HAP-1 (cell line): ENCODE results near the gene BTN1A1.
"Not testable (repeated sequence)": the region's sequence is repeated elsewhere in the genome, so short reads cannot be mapped to it uniquely, and the experiment has no call there.

ENCODE experiments used
- DNase-seq, 2 experiments: peaks; one replicate each; pipeline ENCODE4 v3.0.0-alpha.2; 2016 to 2020; ENCODE audit warnings: low spot score in 2 of 2
- H3K27me3 ChIP-seq: fragments of 250-450 bp; sonication (Bioruptor Pico); 2 replicates; pipeline ENCODE4 v1.5.1; 2020; ENCODE audit warnings: low read depth, mild to moderate bottlenecking, moderate library complexity
- H3K36me3 ChIP-seq: fragments of 250-450 bp; sonication (Bioruptor Pico); replicated peaks from 2 replicates; pipeline ENCODE4 v1.5.1; 2020; ENCODE audit warnings: mild to moderate bottlenecking
- H3K4me1 ChIP-seq: fragments of 250-450 bp; sonication (Bioruptor Pico); 2 replicates; pipeline ENCODE4 v1.5.1; 2020; ENCODE audit warnings: mild to moderate bottlenecking
- H3K4me3 ChIP-seq: fragments of 250-450 bp; sonication (Bioruptor Pico); 2 replicates; pipeline ENCODE4 v1.5.1; 2020; ENCODE audit warnings: mild to moderate bottlenecking, moderate library complexity
- H3K9me3 ChIP-seq: fragments of 250-450 bp; sonication (Bioruptor Pico); 2 replicates; pipeline ENCODE4 v1.5.1; 2020; ENCODE audit warnings: mild to moderate bottlenecking, moderate library complexity
- in situ Hi-C: fragments of 300-500 bp; cut with MboI; formaldehyde crosslinking; loops from 3 replicates; pipeline ENCODE4 v1.14.3; 2020; ENCODE audit warnings: low sequenced_read_pairs, inconsistent platforms, mixed read lengths

The BTN1A1 gene, protein sequence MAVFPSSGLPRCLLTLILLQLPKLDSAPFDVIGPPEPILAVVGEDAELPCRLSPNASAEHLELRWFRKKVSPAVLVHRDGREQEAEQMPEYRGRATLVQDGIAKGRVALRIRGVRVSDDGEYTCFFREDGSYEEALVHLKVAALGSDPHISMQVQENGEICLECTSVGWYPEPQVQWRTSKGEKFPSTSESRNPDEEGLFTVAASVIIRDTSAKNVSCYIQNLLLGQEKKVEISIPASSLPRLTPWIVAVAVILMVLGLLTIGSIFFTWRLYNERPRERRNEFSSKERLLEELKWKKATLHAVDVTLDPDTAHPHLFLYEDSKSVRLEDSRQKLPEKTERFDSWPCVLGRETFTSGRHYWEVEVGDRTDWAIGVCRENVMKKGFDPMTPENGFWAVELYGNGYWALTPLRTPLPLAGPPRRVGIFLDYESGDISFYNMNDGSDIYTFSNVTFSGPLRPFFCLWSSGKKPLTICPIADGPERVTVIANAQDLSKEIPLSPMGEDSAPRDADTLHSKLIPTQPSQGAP

DNA sequence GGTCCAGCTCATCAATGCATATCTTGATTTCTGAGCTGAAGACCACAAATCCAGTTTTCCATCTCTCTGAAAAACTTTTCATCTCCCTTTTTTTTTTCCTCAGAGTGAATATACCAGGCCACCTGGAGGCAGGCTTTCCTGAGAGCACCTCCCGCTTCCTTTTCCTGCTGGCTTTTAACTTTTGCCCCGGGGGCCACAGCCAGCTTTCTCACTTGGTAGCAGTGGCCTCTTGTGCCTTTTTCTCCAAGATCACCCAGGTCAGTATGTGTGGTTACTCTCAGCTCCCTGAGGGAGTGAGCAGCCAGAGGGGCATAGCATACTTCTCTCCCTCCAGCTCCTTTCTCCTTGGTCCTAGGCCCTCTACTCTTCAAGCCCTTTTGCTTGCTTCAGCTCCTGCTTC lies at the start of gene BTN1A1:
BTN1A1 (plus strand) TSS at position 202 of the 400 bp plus-strand sequence. CDS start 984 bp downstream, outside the sequence.
- DNase-seq, result no peak
- in situ Hi-C loops, result no loop called here
- Histone ChIP-seq H3K4me1 (no peaks in the 10 kb centered on the region), H3K27me3 (no peaks in the 10 kb centered on the region), H3K4me3 (no peak within 1 kb of the TSS), H3K9me3 (no peaks in the 10 kb centered on the region), H3K36me3 (no peaks in the 10 kb centered on the region)

DNA sequence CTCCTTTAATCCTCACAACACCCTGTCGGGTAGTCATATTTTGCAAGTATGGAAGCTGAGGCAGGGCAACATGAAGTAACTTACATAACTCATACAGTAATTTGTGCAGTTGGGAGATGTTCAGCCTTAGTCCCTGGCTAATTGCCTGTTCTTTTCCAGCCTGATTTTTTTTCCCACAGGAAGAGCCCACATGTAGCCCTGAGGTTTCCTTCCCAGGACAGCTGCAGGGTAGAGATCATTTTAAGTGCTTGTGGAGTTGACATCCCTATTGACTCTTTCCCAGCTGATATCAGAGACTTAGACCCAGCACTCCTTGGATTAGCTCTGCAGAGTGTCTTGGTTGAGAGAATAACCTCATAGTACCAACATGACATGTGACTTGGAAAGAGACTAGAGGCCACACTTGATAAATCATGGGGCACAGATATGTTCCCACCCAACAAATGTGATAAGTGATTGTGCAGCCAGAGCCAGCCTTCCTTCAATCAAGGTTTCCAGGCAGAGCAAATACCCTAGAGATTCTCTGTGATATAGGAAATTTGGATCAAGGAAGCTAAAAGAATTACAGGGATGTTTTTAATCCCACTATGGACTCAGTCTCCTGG lies 47.4 kb upstream of the BTN1A1 start:
- H3K36me3 ChIP-seq, result no peaks in the 10 kb centered on the region
- H3K9me3 ChIP-seq, result no peaks in the 10 kb centered on the region
- H3K27me3 ChIP-seq, result no peaks in the 10 kb centered on the region
- in situ Hi-C loops, result no loop called here
- peaks cover 5% of the 10 kb centered on the region for H3K4me1 ChIP-seq
- no peak overlapping the region for H3K4me3 ChIP-seq
- no peak for DNase-seq

DNA sequence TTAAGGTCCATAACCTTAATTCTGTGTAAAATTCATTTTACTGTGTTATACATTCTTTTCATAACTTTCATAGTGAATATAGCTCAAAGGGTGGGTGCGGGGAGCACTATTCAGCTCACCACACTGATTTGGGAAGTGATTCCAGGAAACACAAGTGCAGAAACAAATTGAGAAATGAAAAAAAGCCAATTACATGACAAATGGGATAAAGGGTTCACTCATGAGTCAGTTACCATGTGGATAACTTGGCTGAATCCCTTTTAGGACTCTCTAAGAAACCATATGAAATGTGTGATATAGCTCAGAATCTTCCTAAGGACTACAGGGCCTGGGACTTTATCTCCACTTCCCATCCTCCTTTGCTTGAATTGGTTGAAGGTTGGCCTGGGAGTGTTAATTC lies 45.5 kb upstream of the BTN1A1 start:
- no peaks in the 10 kb centered on the region for H3K27me3 ChIP-seq

DNA sequence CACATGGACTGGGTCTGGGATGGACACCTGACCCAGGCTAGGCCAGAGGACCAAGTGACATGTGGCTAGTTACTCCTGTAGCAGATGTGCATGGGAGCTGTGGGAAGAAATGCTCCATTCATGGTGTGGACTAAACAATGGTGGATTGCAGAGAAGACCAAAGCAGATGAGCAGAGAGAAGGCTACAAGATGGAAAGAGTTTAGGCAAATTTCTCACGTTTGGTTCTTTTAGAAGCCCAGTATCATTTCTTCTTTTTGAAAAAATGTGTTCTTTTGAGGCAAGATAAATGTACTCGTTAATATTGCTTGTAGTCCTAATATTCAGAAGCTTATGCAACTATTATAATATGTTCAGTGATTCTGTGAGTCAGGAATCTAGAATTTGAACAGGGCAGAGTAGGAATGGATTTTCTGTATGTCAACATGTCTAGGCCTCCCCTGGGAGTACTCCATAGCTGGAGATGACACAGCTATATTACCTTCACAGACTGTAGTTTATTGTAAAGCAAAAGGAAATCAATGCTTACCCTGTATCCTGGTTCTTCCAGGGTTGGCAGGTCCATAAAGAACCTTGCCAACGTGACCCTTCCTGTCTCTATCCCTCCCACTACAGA lies 44.6 kb upstream of the BTN1A1 start:
- H3K9me3 ChIP-seq, result no peaks in the 10 kb centered on the region
- H3K27me3 ChIP-seq, result no peaks in the 10 kb centered on the region
- H3K36me3 ChIP-seq, result peaks cover 9% of the 10 kb centered on the region
- peaks cover 9% of the 10 kb centered on the region for H3K4me1 ChIP-seq
- DNase-seq, result no peak
- H3K4me3 ChIP-seq, result no peak overlapping the region
- in situ Hi-C loops, result no loop called here

More for the DNA sequence above, 45.5 kb upstream of the BTN1A1 start:
- Histone ChIP-seq H3K9me3 (no peaks in the 10 kb centered on the region), H3K36me3 (peaks cover 5% of the 10 kb centered on the region; the same call in 1 of the 2 replicates), H3K4me1 (peaks cover 9% of the 10 kb centered on the region), H3K4me3 (no peak overlapping the region)
- in situ Hi-C loops, result no loop called here
- DNase-seq, result no peak

DNA sequence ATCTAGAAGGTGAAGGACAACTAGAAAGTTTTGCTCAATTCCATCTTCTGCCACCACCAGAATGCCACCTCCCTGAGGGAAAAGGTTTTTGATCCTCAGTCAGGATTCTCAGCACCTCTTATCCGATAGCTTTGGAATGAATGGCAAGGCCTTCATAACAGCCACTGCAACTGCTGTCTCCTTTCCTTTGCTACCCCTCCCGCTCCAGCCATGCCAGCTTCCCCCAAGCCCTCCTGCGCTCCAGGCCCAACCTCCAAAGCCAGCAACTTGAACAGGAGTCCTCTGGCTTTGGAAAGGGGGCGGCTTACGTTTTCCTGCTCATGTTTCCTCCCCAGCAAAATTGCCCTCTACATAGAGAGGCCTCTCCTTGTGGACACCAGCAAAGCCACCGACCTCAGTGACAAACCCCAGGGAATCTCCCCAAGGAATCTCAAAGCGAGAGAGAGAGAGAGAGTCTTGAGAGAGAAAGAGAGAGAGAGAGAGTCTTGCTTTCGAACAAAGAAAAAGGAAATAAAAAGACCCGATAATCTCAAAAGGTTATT lies 42.8 kb upstream of the BTN1A1 start:
- Histone ChIP-seq H3K9me3 (no peaks in the 10 kb centered on the region), H3K27me3 (no peaks in the 10 kb centered on the region), H3K4me1 (peaks cover 9% of the 10 kb centered on the region), H3K36me3 (peaks cover 23% of the 10 kb centered on the region), H3K4me3 (peak overlapping the region; percentile 69)
- peak in 1 of 2 experiments; percentile 37 for DNase-seq
- in situ Hi-C loops, result no loop called here

DNA sequence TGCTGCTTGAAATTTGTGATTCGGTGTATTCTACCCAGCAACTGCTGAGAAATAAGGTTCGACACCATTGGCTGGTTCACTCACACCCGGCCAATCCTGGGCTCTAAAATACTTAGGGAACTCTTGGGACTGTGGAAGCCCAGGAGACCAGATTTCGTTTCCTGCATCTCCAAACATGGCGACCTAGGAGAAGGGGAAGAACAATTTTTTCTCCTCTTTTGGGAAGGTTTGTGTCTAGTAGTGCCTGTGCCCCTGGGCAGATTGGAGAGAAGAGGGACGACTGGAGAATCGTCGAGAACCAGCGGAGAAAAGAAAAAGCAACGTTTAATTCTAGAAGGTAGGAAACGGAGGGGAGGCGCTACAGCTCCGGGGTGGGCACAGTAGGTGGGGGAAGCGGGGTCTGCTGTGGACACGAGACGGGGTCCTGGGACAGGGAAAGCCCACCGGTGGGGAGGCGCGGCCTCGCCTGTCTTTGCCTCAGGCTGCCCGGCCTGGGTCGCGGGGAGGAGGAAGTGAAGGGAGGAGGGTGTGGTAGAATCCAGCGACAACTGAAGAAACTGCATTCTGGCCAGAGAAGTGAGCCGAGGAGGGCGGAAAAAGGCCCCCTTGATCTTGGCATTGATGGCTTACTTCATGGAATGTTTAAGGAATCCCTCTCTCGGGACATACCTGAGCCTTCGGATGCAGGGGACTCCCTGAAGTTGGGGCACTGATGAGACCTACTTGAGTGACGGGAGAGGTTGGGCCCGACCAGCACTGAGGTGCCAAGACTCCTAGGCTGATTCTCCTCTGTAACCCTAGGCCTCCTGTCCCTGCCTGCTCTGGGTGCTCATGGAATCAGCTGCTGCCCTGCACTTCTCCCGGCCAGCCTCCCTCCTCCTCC lies 42.1 kb upstream of the BTN1A1 start, which contains the start of gene BTN2A1:
BTN2A1 (plus strand) TSS at position 150 of the 883 bp plus-strand sequence; CDS start at position 832, 682 bp downstream.
- Histone ChIP-seq H3K27me3 (no peaks in the 10 kb centered on the region), H3K4me1 (peaks cover 9% of the 10 kb centered on the region), H3K9me3 (no peaks in the 10 kb centered on the region), H3K4me3 (peak within 1 kb of the TSS; percentile 69), H3K36me3 (peaks cover 27% of the 10 kb centered on the region)
- in situ Hi-C loops, result no loop called here
- DNase-seq, result peak; percentile 84 to 94

DNA sequence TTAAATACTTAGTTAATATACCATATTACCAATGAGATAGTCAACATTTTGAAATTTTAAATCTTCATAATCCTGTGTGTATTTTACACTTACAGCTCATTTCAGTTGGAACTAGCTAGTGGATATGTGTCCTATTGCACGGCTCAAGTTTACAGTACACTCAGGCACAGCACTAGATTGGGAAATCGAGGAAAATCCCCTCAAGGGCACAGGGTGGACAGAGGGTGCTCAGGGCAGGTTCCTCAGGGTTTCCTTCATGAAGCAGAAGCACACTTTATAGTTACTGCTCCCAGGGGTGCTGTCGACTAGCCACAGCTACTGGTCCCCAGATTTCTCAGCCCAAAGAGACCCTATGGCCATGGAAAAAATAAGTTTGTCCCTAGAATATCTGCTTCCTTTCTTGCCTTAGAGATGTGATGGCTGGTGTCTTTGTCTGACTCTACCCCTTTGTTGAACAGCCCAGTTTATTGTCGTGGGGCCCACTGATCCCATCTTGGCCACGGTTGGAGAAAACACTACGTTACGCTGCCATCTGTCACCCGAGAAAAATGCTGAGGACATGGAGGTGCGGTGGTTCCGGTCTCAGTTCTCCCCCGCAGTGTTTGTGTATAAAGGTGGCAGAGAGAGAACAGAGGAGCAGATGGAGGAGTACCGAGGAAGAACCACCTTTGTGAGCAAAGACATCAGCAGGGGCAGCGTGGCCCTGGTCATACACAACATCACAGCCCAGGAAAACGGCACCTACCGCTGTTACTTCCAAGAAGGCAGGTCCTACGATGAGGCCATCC lies 40.9 kb upstream of the BTN1A1 start:
- Histone ChIP-seq H3K9me3 (no peaks in the 10 kb centered on the region), H3K27me3 (no peaks in the 10 kb centered on the region), H3K4me3 (no peak overlapping the region; the same call in 1 of the 2 replicates), H3K36me3 (peaks cover 39% of the 10 kb centered on the region), H3K4me1 (peaks cover 9% of the 10 kb centered on the region)
- no peak for DNase-seq
- in situ Hi-C loops, result no loop called here

DNA sequence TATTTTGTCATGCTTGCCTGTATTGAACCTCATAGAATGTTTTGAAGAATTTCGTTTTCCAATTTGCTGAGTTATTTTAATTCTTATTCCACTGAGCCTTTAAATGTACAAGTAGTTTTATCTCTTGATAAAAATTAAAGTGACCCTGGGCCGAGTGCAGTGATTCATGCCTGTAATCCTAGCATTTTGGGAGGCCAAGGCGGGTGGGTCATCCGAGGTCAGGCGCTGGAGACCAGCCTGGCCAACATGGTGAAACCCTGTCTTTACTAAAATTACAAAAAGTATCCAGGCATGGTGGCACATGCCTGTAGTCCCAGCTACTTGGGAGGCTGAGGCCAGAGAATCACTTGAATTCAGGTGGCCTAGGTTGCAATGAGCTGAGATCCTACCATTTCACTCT lies 38.8 kb upstream of the BTN1A1 start:
- DNase-seq, in situ Hi-C loops, H3K4me3 ChIP-seq, H3K4me1 ChIP-seq, H3K27me3 ChIP-seq, H3K9me3 ChIP-seq: not testable (repeated sequence)
- peaks cover 58% of the 10 kb centered on the region for H3K36me3 ChIP-seq

DNA sequence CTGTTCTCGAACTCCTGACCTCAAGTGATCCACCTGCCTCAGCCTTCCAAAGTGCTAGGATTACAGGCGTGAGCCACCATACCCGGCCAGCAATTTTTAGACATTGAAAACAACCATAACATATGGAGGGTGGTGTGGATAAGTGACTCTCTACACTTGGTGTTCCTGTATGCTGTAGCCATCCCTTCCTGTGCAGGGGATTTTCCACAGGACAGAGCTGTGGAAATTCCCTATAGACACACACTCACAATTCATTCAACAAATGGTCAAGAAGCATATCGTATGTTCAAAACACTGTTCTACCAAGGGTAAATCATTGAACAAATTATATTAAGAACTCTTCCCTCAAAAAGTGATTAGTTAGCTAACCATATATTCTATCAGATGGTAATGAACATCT lies 36.1 kb upstream of the BTN1A1 start:
- peaks cover 79% of the 10 kb centered on the region for H3K36me3 ChIP-seq

DNA sequence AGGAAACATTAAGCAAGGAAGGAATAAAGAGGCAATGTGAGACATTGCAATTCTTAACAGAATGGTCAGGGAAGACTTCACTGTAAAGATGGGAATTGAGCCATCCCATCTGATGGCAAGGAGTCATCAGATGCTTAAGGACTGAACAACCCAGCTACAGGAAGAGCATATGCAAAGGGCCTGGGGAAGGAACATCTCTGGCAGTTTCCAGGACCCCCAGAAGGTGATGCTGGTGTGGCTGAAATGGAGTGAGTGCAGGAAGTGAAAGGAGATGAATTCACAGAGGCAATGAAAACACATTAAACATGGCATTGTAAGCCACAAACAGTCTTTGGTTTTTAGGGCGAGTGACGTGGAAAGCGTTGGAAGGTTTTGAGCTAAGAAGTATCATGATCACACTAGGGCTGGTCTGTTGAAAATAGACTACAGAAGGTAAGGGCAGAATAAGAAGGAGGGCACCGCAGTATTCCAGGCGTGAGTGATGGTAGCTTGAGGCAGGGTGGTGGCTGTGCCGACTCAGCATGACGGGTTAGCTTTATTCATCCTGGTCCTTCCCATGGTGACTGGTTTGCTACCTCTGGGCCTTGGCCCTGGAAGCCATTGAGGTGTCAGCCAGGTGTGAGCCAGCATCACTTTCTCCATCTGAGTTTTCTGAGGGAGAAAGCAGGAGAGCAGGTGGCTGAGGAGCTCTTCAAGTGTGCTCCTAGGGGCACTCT lies 35.5 kb upstream of the BTN1A1 start:
- no peak overlapping the region for H3K4me3 ChIP-seq
- DNase-seq, result no peak
- no peaks in the 10 kb centered on the region for H3K9me3 ChIP-seq
- H3K4me1 ChIP-seq, result no peaks in the 10 kb centered on the region
- in situ Hi-C loops, result no loop called here
- no peaks in the 10 kb centered on the region for H3K27me3 ChIP-seq
- peaks cover 75% of the 10 kb centered on the region for H3K36me3 ChIP-seq

More for the DNA sequence above, 36.1 kb upstream of the BTN1A1 start:
- DNase-seq, result no peak
- Histone ChIP-seq H3K4me1 (peaks cover 2% of the 10 kb centered on the region), H3K27me3 (no peaks in the 10 kb centered on the region), H3K9me3 (no peaks in the 10 kb centered on the region), H3K4me3 (no peak overlapping the region)
- in situ Hi-C loops, result no loop called here

DNA sequence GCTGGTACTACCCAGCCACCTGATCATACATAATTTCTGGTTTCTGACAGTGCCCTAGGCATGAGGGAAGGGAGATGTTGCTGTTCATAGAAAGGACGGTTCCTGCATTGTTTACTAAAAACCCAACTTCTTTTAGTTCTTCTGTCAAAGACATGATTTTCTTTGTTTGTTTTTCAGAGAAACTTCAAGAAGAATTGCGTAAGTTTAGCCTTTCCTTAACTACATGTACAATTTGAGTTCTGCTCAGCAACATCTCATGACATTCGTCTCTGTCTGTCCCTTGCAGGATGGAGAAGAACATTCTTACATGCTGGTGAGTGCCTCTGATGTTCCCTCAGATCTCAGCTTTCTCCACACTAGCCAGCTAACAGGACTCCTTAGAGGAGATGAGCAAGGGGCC lies 34.3 kb upstream of the BTN1A1 start:
- Histone ChIP-seq H3K4me1 (no peaks in the 10 kb centered on the region), H3K4me3 (no peak overlapping the region), H3K9me3 (no peaks in the 10 kb centered on the region), H3K36me3 (peaks cover 67% of the 10 kb centered on the region), H3K27me3 (no peaks in the 10 kb centered on the region)
- in situ Hi-C loops, result no loop called here
- no peak for DNase-seq

DNA sequence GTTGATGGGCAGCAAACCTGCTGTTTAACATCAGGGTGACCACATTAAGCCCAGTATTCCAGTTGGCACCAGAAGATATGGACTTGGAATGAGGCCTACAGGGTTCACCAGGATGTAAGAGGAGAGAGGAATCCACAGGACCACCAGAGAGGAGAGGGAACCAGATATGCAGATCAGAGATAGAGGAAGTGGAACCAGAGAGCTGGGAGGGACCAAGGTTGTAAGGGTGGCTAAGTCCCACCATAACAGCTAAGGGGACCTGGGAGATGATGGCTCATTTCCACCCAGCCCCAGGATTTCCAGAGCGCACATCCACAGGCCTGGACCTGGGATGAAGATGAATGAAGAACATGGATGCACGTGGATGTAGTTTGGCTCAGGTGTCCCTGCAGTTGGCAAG lies 31.3 kb upstream of the BTN1A1 start:
- no peaks in the 10 kb centered on the region for H3K27me3 ChIP-seq
- peaks cover 4% of the 10 kb centered on the region; the same call in 1 of the 2 replicates for H3K4me1 ChIP-seq
- H3K4me3 ChIP-seq, result no peak overlapping the region
- DNase-seq, result no peak
- H3K36me3 ChIP-seq, result peaks cover 45% of the 10 kb centered on the region
- in situ Hi-C loops, result no loop called here
- H3K9me3 ChIP-seq, result no peaks in the 10 kb centered on the region
